NCI-H748 (cell line): ENCODE data around the gene NAV3.

Experiments used
- DNase-seq: peaks from one replicate; lab custom pipeline; 2025; ENCODE audit not compliant: unreplicated experiment; lab: John Stamatoyannopoulos, UW

NAV3 gene

GRCh38 chr12:78181544-78182162 is 351.0 kb downstream of the NAV3 start:
- DNase-seq = peak; percentile 76

DNA sequence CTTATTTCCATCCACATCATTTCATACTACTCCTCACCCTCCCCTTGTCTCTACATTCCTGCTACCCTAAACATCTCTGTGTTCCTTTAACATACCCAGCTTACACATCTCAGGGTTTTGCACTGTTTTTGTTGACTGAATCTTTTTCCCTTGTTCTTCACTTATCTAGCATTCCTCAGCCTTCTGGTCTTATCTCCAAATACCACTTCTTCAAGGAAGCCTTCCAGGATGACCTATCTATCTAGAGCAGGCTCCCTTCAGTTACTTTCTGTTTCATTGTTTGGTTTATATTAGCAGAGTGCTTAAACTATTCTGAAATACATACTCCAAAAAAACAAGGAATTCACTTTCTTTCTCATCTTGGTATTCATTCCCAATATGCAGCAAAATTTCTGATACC is 353.1 kb downstream of the NAV3 start:
- DNase-seq = no peak

GRCh38 chr12:78185109-78185508 is 354.4 kb downstream of the NAV3 start:
- DNase-seq = no peak

- no peak for DNase-seq
These were observed 355.0 kb downstream of the NAV3 start for GRCh38 chr12:78185651-78186050.

- no peak for DNase-seq
These were observed 356.0 kb downstream of the NAV3 start for GRCh38 chr12:78186670-78187069.

DNA sequence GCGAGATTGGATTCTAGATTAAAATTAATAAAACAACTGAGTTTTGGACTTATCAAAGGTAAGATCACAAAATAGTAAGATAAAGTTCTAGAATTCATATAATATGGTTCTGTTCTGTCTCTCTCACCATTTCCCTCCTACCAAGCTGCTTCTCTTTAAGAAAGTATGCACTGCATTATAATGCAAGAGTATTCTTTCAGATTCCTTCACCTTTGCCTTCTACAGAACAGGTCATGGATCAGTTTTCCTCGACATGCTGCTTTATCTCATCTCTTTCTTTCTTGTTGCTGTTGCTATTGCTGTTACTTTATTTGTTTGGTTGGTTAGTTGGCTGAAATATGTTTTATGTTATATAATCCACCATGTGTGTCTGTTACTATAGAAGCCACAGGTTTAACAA is 357.0 kb downstream of the NAV3 start:
- no peak for DNase-seq

GRCh38 chr12:78189656-78190055 is 359.0 kb downstream of the NAV3 start:
- DNase-seq = no peak

- no peak for DNase-seq
These were observed 360.9 kb downstream of the NAV3 start for GRCh38 chr12:78191611-78192010.

- peak; percentile 42 for DNase-seq
These were observed 362.3 kb downstream of the NAV3 start for GRCh38 chr12:78192979-78193378.

- DNase-seq = no peak
These were observed 363.8 kb downstream of the NAV3 start for GRCh38 chr12:78194448-78194847.

GRCh38 chr12:78198896-78199295 is 368.2 kb downstream of the NAV3 start:
- DNase-seq = no peak

GRCh38 chr12:78199926-78200325 is 369.2 kb downstream of the NAV3 start:
- DNase-seq = no peak

DNA sequence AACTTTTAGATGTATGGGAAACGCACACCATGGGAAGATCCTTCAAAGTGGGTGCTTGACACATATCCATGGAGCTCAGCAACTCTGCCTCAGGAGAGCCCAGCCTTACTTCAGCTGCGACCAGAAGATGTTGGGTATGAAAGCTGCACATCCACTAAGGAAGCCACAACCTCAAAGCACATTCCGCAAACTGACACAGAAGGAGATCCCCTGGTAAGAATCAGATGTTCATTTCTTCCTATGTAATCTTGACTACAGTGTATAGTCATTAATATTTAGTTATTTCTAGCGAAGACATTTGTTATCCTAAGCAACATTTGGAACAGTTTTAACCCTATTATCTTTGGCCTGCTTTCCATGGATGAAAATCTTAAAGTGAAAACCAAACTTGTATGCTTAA is 374.2 kb downstream of the NAV3 start:
- DNase-seq = no peak

- DNase-seq = no peak
These were observed 377.4 kb downstream of the NAV3 start for GRCh38 chr12:78208092-78208491.

DNA sequence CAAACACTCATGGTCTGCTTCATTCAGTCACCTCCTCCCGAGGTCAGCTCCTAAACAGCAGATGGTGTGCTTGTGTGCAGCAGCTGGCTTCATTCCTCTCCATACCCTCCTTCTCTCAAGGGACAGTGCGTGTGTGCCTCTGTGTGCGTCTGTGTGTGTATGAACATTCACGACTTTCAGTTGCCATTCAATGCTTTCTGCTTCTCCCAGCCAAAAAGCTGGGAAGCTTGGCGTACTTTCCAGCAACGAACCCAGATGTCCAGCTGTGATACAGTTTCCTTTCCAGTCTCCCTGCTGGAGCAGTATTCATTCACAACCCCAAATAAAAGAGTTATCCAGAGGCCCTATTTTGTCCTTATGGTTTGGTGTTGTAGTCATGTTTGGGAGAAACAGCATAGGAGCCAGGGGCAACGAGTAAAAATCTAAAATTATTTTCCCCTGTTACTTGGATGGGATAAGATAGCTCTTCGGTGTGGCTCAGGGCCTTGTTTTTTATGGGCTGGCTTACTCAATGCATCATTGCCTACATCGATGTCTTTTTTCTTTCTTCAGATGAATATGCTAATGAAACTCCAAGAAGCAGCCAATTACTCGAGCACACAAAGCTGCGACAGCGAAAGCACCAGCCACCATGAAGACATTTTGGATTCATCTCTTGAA is 379.3 kb downstream of the NAV3 start:
- peak; percentile 99 for DNase-seq

- DNase-seq = no peak
These were observed 379.8 kb downstream of the NAV3 start for GRCh38 chr12:78210506-78210860.

GRCh38 chr12:78210894-78211302 is 380.2 kb downstream of the NAV3 start:
- DNase-seq = peak; percentile 68

- DNase-seq = no peak
These were observed 390.1 kb downstream of the NAV3 start for GRCh38 chr12:78220811-78221210.

GRCh38 chr12:78224154-78224553 is 393.5 kb downstream of the NAV3 start:
- no peak for DNase-seq

DNA sequence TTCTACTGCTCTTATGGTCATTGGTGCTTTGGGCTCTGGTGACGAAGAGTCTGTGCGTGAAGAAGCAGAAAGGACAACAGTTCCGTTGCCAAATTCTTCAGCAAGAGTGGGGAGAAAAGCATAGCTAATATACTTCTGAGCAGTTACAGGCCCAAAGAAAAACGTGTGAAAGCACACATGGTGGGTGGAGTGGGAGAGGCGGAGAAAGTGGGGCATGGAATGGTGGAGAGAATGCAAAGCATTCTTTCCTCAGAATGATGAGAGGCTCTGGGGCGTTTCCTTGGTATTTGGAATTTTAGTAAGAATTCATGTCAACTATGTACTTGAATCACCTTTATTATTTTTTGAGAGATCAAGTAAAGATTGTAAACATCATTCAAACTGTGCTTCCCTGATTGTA is 396.1 kb downstream of the NAV3 start:
- no peak for DNase-seq

GRCh38 chr12:78229591-78230101 is 399.0 kb downstream of the NAV3 start:
- peak; percentile 82 for DNase-seq

DNA sequence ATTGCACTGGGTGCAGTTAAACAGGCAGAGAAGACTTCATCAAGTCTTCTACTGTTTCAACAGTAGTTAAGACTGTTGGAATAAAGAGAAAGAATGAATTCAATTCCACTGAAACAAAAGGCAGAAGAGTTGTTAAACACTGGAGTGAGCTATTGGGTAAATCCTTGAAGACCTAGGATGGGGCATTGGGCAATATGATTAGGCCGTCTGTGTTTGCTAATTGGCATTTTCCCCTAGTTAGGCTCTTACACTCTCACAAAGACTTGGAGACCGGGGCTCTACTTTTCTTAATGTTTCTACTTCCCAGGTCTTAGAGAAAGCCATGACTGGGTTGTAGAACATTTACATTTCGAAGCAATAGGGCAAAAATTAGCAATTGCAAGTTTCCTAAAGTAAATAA is 402.1 kb downstream of the NAV3 start:
- DNase-seq = no peak

DNA sequence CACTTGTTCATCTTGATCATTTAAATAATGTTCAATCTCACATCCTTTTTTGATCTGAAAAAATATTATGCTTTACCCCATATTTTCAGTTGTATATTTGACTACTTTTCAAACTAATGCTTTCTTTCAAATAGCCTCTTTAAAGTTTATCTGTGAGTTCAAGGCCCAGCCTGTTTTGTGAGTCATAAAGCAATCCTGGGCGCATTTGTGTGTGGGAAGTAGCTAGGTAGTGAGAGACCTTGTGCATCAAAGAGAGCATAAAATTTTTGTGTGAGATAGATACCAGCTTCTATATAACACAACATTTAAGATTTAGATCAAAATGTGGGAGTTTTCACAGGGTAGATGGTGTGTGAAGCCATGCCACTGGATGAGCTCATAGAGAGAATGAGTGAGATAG is 405.6 kb downstream of the NAV3 start:
- no peak for DNase-seq
